CD4-positive, CD25-positive, alpha-beta regulatory T cell (primary cell): ENCODE data around the gene PKNOX2. TPM values are rescaled to one million over a fixed set of nuclear protein-coding genes. Genes with fewer than 3 reads are reported as not detected.

Experiments
- ATAC-seq, 2 donors: fragments of 150-1000 bp; cut with Tn5 transposase; one replicate each; pipeline ENCODE4 v1.10.0; 2021; ENCODE audit warnings: low read depth in 2 of 2, moderate number of reproducible peaks in 2 of 2, moderate library complexity in 1 of 2
- DNase-seq, 3 donors: peaks; one replicate each; pipeline versions ENCODE4 v3.0.0 to v3.0.0-alpha.2; 2012 to 2022; ENCODE audit warnings: mixed read lengths in 1 of 3
- H3K27ac ChIP-seq: one replicate; pipeline ENCODE4 v1.7.0; 2013; ENCODE audit warnings: mild to moderate bottlenecking, low read length; ENCODE audit not compliant: insufficient read depth, poor library complexity, severe bottlenecking
- H3K27me3 ChIP-seq: one replicate; pipeline ENCODE4 v1.7.0; 2013; ENCODE audit warnings: low read length; ENCODE audit not compliant: control insufficient read depth, insufficient read depth
- H3K36me3 ChIP-seq: one replicate; pipeline ENCODE4 v1.7.0; 2013; ENCODE audit warnings: mild to moderate bottlenecking, low read length, moderate library complexity; ENCODE audit not compliant: control insufficient read depth, insufficient read depth
- H3K4me1 ChIP-seq: 2 replicates; pipeline ENCODE4 v1.7.0; 2013; ENCODE audit warnings: mild to moderate bottlenecking, low read length; ENCODE audit not compliant: insufficient read depth, control insufficient read depth, poor library complexity, severe bottlenecking
- H3K4me3 ChIP-seq: one replicate; pipeline ENCODE4 v1.7.0; 2013; ENCODE audit warnings: low read depth, mild to moderate bottlenecking, low read length, moderate library complexity
- H3K9me3 ChIP-seq, 2 experiments: 1 replicate in 1 of 2; 2 replicates in 1 of 2; pipeline ENCODE4 v1.7.0; 2013; ENCODE audit warnings: low read length in 2 of 2, mild to moderate bottlenecking in 1 of 2, moderate library complexity in 1 of 2; ENCODE audit not compliant: control insufficient read depth in 2 of 2
- H3K27ac Mint-ChIP-seq, 3 donors: one replicate each; pipeline ENCODE4 v1.8.0; 2020 to 2022; ENCODE audit warnings: mild to moderate bottlenecking in 3 of 3, mixed read lengths in 3 of 3, moderate library complexity in 2 of 3
- H3K27me3 Mint-ChIP-seq: one replicate; pipeline ENCODE4 v1.8.0; 2022; ENCODE audit warnings: mild to moderate bottlenecking, mixed read lengths
- H3K36me3 Mint-ChIP-seq: one replicate; pipeline ENCODE4 v1.8.0; 2020; ENCODE audit warnings: mixed read lengths
- H3K4me1 Mint-ChIP-seq, 4 donors: one replicate each; pipeline ENCODE4 v1.8.0; 2020 to 2022; ENCODE audit warnings: mixed read lengths in 4 of 4, mild to moderate bottlenecking in 1 of 4
- H3K4me3 Mint-ChIP-seq, 4 donors: one replicate each; pipeline ENCODE4 v1.8.0; 2020 to 2022; ENCODE audit warnings: mild to moderate bottlenecking in 4 of 4, mixed read lengths in 4 of 4, moderate library complexity in 3 of 4
- H3K9me3 Mint-ChIP-seq, 7 donors: one replicate each; pipeline ENCODE4 v1.8.0; 2020 to 2022; ENCODE audit warnings: mixed read lengths in 7 of 7, mild to moderate bottlenecking in 3 of 7, moderate library complexity in 2 of 7
- polyA plus RNA-seq, 4 donors: library from polyadenylated mRNA; unstranded; fragments of 300-500 nt; fragmentation: Illumina TruSeq; gene quantifications; one replicate each; pipeline ENCODE4 v1.2.3, GENCODE V29; 2021
- total RNA-seq: library from RNA; stranded (reverse); gene quantifications from one replicate; pipeline ENCODE4 v1.2.3, GENCODE V29; 2022

Gene PKNOX2
- total and polyA plus RNA-seq, 5 donors from 2014 or later, result not detected

DNA sequence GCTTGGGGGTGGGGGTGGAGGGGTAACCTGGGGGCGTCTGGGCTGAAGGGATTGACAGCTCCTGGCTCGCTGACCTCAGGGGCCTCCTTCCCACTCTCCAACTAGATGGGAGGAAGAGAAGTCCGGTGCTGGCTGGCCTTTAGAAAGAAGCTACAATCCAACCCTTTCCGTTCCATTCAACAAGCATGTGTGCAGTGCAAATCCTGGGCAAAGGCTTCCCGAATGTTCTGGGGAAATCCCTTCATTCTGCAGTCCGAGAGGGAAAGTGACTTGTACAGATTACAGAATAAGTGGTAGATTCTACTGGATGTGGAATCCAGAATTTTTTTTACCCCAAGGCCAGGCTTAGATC, 181.6 kb downstream of the PKNOX2 start:
- ATAC-seq (no peak), DNase-seq (no peak)
- no peak overlapping the region for H3K4me3 ChIP-seq
- peaks cover 0 to 3% (median 0%) of the 10 kb centered on the region in 4 donors for H3K4me1 Mint-ChIP-seq
- no peak overlapping the region for H3K27ac Mint-ChIP-seq
- no peak overlapping the region for H3K27ac ChIP-seq
- H3K27me3 ChIP-seq, result no peaks in the 10 kb centered on the region
- H3K36me3 ChIP-seq, result no peaks in the 10 kb centered on the region
- peaks cover 33% of the 10 kb centered on the region for H3K27me3 Mint-ChIP-seq
- no peaks in the 10 kb centered on the region for H3K9me3 ChIP-seq
- H3K9me3 Mint-ChIP-seq, result no peaks in the 10 kb centered on the region
- no peak overlapping the region for H3K4me3 Mint-ChIP-seq
- H3K36me3 Mint-ChIP-seq, result no peaks in the 10 kb centered on the region
- H3K4me1 ChIP-seq, result peaks cover 4% of the 10 kb centered on the region

DNA sequence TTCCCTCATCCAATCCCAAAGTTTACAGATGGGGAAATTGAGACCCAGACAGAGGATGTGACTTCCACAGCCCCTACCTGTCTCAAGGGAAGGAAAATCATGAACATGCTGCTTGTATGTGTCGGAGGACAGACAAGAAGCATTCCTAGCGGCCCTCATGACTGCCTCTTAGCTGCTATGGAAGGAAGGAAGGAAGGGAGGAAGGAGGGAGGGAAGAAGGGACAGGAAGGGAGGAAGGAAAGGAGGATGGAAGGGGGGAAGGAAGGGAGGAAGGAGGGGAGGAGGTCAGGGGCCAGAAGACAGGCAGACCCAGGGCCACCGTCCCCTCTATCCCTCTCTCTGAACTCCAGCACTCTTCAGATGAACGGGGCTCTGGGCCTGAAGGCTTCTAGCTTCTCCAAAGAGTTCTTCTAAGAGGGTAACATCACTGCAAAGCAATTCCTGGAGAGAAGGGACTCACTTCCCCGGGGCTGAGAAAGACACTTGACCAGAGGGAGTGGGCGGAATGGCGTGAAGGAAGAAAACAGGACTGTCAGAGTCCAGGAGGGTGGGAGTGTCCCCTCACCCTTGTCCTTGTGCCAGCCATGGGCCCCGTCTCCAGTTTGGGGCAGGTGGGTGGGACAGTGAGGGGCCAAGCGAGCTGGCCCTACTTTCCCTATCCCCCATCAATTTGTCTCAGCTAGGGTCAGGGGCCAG, 182.2 kb downstream of the PKNOX2 start:
- Histone ChIP-seq H3K4me1 (peaks cover 4% of the 10 kb centered on the region), H3K4me3 (no peak overlapping the region), H3K27me3 (no peaks in the 10 kb centered on the region), H3K9me3 (no peaks in the 10 kb centered on the region), H3K36me3 (no peaks in the 10 kb centered on the region), H3K27ac (no peak overlapping the region)
- Mint-ChIP-seq H3K27ac (no peak overlapping the region), H3K36me3 (no peaks in the 10 kb centered on the region), H3K4me1 (peaks cover 0 to 3% (median 0%) of the 10 kb centered on the region in 4 donors), H3K27me3 (peaks cover 28% of the 10 kb centered on the region), H3K9me3 (no peaks in the 10 kb centered on the region), H3K4me3 (no peak overlapping the region)
- DNase-seq (no peak), ATAC-seq (no peak)

DNA sequence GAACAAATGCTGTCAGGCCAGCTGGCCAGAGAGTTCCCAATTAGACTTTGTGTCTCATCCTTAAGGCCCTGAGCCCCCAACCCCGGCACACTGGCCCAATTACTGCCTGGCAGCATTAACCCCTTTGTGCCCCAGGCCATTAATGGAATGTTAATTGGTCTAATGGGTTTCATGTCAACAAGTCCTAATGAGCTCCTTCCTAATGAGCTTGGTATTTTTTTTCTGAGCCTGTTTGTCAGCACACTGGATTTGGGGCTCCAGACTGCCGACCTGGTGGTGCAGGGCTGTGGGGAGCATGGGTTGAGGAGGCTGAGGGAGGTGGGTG, 182.7 kb downstream of the PKNOX2 start:
- no peak overlapping the region for H3K4me3 ChIP-seq
- H3K27me3 ChIP-seq, result no peaks in the 10 kb centered on the region
- Mint-ChIP-seq H3K9me3 (no peaks in the 10 kb centered on the region), H3K36me3 (no peaks in the 10 kb centered on the region), H3K4me1 (peaks cover 0 to 3% (median 0%) of the 10 kb centered on the region in 4 donors), H3K4me3 (no peak overlapping the region), H3K27ac (no peak overlapping the region), H3K27me3 (peaks cover 28% of the 10 kb centered on the region)
- H3K4me1 ChIP-seq, result peaks cover 4% of the 10 kb centered on the region
- H3K27ac ChIP-seq, result no peak overlapping the region
- no peak for DNase-seq
- H3K9me3 ChIP-seq, result no peaks in the 10 kb centered on the region
- no peak for ATAC-seq
- H3K36me3 ChIP-seq, result no peaks in the 10 kb centered on the region

DNA sequence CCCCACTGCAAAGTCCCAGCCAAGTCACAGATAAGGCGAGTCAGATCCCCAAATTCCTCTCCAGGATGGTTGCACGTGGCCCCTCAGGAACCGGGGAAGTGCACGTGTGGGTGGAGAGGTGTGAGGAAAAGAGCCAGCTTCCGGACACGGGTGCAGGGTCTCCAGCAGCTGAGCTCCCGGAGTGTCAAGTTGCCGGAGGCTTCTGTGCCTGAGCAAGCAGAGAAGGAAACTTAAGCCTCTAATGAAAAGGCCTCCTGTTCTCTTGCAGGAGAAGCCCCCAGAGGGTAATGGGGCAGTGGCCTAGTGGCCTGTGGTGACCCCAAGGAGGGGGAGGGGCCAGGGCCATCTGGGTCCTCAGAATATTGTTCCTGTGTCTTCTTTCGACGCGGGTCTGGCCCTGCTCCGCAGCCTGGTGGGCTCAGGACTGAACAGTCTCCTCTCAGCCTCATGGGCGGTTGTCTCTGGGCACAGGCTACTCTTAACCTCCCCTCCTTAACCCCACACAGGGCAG, 183.6 kb downstream of the PKNOX2 start:
- Mint-ChIP-seq H3K27ac (no peak overlapping the region), H3K9me3 (no peaks in the 10 kb centered on the region), H3K36me3 (no peaks in the 10 kb centered on the region), H3K27me3 (peaks cover 28% of the 10 kb centered on the region), H3K4me3 (no peak overlapping the region), H3K4me1 (peaks cover 0 to 3% (median 0%) of the 10 kb centered on the region in 4 donors)
- DNase-seq (no peak), ATAC-seq (no peak)
- H3K4me1 ChIP-seq, result peaks cover 4% of the 10 kb centered on the region
- H3K27me3 ChIP-seq, result no peaks in the 10 kb centered on the region
- no peak overlapping the region for H3K4me3 ChIP-seq
- H3K36me3 ChIP-seq, result no peaks in the 10 kb centered on the region
- H3K9me3 ChIP-seq, result no peaks in the 10 kb centered on the region
- no peak overlapping the region for H3K27ac ChIP-seq

DNA sequence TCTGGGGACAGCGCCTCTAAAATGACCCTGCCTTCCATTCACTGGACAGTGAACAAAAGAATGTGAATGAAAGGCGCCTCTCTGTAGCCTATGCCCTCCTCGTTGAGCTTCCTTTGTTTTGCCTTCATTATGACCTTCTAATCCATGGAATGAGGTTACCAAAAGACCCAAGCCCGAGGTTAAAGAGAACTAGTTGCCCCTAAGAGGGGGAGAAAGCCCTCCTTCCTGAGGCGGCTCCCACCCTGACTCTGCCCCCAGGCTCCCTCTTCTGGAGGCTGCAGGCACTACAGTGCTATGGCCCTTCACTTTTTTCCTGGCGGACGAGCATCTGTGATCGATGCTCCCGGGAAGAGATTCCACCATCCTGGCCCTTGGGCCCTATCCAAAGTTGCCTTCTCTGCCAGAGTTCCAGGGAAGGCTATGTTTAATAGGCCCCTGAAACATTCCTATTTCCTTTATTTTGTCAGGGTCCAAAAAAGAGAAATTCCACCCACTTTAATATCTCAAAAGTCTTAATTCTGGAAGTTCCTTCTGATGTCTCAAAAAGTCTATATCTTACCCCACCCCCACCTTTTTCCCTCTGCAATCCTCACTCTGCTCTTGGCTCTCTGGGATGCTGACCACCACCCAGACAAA, 184.2 kb downstream of the PKNOX2 start:
- Histone ChIP-seq H3K4me1 (peaks cover 4% of the 10 kb centered on the region), H3K36me3 (no peaks in the 10 kb centered on the region), H3K27me3 (no peaks in the 10 kb centered on the region), H3K4me3 (no peak overlapping the region), H3K9me3 (no peaks in the 10 kb centered on the region), H3K27ac (no peak overlapping the region)
- DNase-seq (peak in 1 of 3 donors; percentile 7), ATAC-seq (no peak)
- Mint-ChIP-seq H3K27ac (no peak overlapping the region), H3K9me3 (no peaks in the 10 kb centered on the region), H3K4me1 (peaks cover 0 to 3% (median 0%) of the 10 kb centered on the region in 4 donors), H3K27me3 (peaks cover 28% of the 10 kb centered on the region), H3K4me3 (no peak overlapping the region), H3K36me3 (no peaks in the 10 kb centered on the region)

DNA sequence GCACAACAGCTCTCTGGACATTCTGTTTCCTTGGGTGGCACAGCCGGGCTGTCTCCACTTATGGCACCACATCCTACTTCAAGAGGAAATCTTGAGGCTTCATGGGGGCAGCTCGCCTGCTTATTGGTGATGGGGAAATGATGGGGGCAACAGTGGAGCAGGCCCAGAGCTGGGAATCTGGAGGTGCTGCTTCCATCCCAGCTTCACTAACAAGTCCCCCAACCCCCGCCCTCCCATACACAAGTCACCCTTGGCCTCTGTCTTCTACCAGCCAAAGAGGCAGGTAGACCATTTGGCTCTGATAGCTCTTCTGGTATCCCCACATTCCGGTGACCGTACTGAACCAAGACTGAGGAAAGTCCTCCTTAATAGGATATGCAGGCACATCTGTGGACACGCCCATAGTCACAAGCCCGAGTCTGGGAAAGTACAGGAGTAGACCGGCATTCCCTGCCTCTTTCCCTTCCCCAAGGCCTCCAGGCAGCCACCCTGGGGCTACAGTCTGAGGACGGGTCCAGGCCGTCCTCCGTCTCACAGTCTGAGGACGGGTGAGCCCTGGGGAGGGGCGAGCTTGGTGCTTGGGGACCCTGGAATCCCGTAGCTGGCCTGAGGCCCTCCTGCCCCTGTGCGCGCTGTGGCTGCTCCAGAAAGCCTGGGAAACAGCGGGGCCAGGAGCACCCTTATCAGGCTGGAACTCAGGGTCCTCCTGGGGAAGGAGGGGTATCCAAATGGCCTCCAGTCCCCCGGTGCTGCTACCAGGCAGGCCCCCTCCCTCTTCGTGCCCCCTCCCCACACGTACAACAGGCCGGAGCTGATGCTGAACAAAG, 185.9 kb downstream of the PKNOX2 start:
- no peak for ATAC-seq
- no peaks in the 10 kb centered on the region for H3K36me3 ChIP-seq
- DNase-seq, result no peak
- H3K27me3 Mint-ChIP-seq, result peaks cover 27% of the 10 kb centered on the region
- H3K9me3 ChIP-seq, result no peaks in the 10 kb centered on the region
- H3K4me3 ChIP-seq, result no peak overlapping the region
- no peak overlapping the region for H3K4me3 Mint-ChIP-seq
- no peaks in the 10 kb centered on the region for H3K36me3 Mint-ChIP-seq
- no peaks in the 10 kb centered on the region for H3K27me3 ChIP-seq
- H3K9me3 Mint-ChIP-seq, result no peaks in the 10 kb centered on the region
- H3K4me1 ChIP-seq, result peaks cover 4% of the 10 kb centered on the region
- H3K27ac ChIP-seq, result no peak overlapping the region
- H3K27ac Mint-ChIP-seq, result no peak overlapping the region
- H3K4me1 Mint-ChIP-seq, result peaks cover 0 to 3% (median 1%) of the 10 kb centered on the region in 4 donors

DNA sequence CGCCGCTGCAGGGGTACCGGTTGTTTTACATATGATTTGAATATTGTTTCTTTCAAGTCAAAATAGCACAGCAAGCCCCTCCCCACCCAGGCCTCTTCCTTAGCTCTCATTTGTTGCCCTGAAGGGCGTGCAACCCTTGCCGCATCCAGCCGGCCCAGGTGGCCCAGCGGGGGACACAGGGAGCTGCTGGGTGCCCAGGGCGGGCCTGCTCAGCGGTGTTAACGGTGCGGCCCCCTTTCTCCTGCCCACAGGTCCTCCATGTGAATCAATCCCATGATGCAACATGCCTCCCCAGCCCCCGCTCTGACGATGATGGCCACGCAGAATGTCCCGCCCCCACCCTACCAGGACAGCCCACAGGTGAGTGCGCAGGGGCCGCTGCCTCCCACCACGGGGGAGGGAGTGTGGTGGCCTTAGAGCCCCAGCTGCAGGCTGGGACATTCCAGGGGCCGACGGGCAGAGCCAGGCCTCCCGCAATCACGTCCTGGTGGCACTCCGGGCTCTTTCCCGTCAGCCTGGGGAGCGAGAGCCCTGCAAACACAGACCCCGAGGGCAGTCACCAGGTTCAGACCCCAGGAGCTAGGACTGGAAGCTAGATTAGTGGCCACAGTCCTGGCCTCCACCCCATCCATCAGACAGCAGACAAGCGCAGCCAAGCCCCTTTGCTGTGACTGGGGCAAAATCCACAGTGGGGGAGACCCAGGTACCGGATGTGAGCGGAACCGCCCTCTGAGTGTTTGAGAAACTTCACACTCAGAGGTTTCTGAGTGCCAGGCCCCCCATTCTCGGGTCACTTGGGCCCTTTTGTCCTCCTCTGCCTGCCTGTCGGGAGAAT, 186.7 kb downstream of the PKNOX2 start:
- Mint-ChIP-seq H3K27ac (no peak overlapping the region), H3K36me3 (no peaks in the 10 kb centered on the region), H3K9me3 (no peaks in the 10 kb centered on the region), H3K4me1 (peaks cover 0 to 5% (median 0%) of the 10 kb centered on the region in 4 donors), H3K4me3 (no peak overlapping the region), H3K27me3 (peaks cover 19% of the 10 kb centered on the region)
- Histone ChIP-seq H3K4me3 (no peak overlapping the region), H3K4me1 (peaks cover 4% of the 10 kb centered on the region), H3K27ac (no peak overlapping the region), H3K27me3 (no peaks in the 10 kb centered on the region), H3K36me3 (no peaks in the 10 kb centered on the region), H3K9me3 (no peaks in the 10 kb centered on the region)
- no peak for ATAC-seq
- no peak for DNase-seq
